D721Med (cell line): ENCODE measurements around the gene ABCA13.

ENCODE experiments used
- DNase-seq: peaks from one replicate; pipeline ENCODE4 v3.0.0; 2011; ENCODE audit warnings: low spot score; ENCODE audit not compliant: insufficient read length
- FAIRE-seq: peaks from 2 replicates; lab custom pipeline; 2011; peaks lifted over from hg19 to GRCh38; lab: Jason Lieb, UNC
- TF ChIP-seq, protein P1 (sequence below): IDR thresholded peaks from 2 replicates; pipeline ENCODE4 v1.5.1; 2012; ENCODE audit warnings: mild to moderate bottlenecking, control low read depth; ENCODE audit not compliant: insufficient read depth; ENCODE audit errors: missing control alignments

ABCA13 gene

DNA sequence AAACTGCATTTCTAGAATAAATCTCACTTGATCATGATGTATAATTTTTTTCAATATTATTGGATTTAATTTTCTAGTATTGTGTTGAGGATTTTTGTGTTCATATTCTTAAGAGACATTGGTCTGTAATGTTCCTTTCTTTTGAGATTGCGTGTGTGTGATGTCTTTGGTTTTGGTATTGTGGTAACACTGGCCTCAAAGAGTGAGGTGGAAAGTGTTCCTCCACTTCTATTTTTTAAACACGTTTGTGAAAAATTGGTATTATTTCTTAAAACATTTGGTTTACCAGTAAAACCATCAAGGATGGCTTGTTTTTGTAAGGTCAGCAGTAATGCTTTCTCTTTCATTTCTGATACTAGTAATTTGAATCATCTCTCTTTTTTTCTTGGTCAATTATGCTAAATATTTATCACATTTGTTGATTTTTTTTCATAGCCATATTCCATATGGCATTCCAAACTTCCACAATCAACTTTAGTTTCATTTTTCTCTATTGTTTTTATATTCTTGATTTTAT lies 462.9 kb downstream of the ABCA13 start:
- no peak for DNase-seq
- TF ChIP-seq, protein P1, sequence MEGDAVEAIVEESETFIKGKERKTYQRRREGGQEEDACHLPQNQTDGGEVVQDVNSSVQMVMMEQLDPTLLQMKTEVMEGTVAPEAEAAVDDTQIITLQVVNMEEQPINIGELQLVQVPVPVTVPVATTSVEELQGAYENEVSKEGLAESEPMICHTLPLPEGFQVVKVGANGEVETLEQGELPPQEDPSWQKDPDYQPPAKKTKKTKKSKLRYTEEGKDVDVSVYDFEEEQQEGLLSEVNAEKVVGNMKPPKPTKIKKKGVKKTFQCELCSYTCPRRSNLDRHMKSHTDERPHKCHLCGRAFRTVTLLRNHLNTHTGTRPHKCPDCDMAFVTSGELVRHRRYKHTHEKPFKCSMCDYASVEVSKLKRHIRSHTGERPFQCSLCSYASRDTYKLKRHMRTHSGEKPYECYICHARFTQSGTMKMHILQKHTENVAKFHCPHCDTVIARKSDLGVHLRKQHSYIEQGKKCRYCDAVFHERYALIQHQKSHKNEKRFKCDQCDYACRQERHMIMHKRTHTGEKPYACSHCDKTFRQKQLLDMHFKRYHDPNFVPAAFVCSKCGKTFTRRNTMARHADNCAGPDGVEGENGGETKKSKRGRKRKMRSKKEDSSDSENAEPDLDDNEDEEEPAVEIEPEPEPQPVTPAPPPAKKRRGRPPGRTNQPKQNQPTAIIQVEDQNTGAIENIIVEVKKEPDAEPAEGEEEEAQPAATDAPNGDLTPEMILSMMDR, result no peak
- no peak for FAIRE-seq

DNA sequence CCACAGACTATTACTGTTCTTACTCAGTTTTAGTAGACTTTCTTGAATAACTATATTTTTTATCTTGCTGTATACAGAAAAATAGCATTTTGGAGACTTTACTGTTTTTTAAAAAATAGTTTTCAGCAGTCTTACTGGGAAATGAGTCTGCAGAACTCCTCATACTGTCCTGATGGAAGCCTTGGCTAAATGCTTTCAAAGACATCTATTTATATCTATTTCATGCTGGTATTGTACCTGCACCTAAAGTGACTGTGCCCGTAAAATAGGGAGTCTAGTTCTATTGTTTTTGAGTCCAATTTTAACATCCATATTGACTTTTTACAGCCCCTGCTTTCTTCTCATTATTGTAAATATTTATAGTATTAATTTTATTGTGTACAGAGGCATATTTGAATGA lies 464.5 kb downstream of the ABCA13 start:
- TF ChIP-seq, protein P1, result no peak
- no peak for FAIRE-seq
- DNase-seq, result no peak

DNA sequence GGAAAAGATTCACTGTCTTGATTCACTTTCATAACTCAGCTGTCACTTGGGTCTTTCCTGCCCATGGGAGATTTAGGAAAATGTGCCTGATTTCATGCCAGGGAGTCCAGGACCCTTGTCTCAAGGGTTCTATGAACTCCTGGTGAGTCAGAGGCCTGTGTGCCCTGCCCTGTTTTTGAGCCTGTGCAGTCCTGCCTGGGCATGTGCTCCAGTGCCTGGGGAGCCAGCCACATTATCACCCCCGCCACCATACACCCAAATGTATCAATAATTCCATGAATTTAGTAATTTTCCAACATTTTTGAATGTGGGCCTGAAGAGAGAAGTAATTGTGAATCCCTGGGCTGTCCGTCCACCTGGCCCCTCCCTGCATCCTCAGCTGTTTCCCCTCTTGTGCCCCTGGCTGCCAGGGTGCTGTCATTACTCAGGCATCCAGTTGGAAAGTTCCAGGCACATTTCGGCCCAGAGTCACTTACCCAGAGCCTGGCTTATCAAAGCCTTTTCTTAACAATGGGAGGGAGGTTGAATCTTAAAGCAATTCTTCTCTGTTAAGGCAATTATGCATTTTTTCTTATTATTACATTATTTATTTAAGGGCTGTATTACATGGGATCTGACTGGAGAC lies 465.2 kb downstream of the ABCA13 start:
- no peak for DNase-seq
- no peak for FAIRE-seq
- TF ChIP-seq, protein P1, result no peak

DNA sequence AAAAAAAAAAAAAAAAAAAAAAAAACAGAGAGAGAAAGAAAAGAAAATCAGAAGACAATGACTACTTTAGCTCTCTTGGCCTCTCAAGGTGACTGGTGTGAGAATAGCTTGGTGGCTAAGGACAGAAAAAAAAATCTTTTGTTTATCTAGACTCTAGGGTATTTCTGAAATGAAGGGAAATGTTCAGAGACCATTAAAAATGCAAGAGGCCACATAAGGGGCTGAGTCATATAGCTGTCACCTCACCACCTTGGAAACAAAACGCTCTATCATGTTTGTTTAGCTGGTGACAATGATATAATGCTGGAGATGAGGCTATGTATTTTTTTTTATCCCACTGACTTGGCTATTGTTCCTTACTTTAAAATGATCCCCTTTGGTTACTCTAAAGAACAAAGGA lies 466.1 kb downstream of the ABCA13 start:
- no peak for DNase-seq
- no peak for FAIRE-seq
- TF ChIP-seq, protein P1, result no peak

DNA sequence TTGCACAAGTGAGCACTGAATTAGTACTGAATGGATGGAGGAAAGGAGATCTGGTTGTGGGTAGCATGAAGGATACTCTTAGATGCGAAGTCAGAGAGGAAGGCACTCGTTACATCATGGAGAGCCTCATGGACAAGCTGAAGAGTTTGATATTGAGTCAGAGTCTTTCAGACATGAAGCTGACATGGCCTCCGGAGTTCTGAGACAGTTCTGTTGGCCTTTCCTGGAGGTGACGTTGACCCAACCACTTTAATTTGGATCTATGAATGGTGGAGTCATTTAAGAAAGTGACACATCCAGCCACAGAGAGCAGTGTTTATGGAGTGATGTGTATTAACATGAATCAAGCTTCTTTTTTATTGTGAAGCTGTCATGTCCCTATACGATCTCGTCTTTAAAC lies 466.8 kb downstream of the ABCA13 start:
- TF ChIP-seq, protein P1, result no peak
- DNase-seq, result no peak
- no peak for FAIRE-seq

DNA sequence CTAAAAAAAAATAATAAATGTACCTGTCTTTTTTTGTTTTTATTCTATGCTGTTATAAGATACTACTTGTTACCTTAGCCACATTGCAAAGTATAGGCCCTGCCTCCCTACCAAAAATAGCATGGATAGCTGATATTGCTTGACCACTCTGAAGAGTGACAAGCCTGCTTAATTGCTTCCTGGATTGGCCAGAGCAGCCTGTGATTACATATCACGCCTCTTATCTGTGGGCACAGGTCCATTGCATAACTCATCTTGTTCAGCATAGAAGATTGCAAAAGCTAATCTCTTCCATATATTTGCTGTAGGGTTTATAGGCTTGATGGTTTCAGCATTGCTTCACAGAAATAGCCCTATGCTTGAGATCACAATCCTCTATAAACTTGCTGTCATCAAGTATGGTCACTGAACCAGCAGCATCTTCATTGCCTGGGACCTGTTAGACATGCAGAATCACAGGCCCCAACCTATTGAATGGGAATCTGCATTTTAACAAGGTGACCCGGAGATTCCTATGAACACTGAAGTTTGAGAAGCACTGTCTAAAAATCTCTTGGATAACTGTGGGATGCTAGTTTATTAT lies 472.3 kb downstream of the ABCA13 start:
- FAIRE-seq (no peak), DNase-seq (no peak)
- TF ChIP-seq, protein P1, result no peak

DNA sequence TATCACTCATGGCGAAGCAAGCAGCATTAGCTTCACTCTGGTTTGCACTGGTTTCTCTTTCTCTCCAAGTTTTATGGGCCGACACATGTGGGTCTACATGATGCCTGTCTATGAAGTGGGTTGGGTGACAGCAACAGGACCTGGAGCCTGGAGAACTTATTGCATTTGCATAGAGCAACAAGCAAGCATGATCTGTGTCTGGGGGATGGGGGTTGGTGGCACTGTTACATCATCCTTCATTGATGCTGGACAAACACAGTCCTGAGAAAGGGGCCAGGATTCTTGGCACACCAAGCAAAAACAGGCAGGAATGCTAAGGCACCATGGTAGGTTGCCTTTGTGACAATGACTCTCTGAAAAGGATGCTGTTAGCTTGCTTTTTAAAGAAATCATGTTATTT lies 486.9 kb downstream of the ABCA13 start:
- DNase-seq (no peak), FAIRE-seq (no peak)
- TF ChIP-seq, protein P1, result no peak
